Measurements from ENCODE around the gene FRMD5.
A peak's percentile ranks its signal among the peaks of the same experiment; 100 is the strongest.

FRMD5 gene

DNA sequence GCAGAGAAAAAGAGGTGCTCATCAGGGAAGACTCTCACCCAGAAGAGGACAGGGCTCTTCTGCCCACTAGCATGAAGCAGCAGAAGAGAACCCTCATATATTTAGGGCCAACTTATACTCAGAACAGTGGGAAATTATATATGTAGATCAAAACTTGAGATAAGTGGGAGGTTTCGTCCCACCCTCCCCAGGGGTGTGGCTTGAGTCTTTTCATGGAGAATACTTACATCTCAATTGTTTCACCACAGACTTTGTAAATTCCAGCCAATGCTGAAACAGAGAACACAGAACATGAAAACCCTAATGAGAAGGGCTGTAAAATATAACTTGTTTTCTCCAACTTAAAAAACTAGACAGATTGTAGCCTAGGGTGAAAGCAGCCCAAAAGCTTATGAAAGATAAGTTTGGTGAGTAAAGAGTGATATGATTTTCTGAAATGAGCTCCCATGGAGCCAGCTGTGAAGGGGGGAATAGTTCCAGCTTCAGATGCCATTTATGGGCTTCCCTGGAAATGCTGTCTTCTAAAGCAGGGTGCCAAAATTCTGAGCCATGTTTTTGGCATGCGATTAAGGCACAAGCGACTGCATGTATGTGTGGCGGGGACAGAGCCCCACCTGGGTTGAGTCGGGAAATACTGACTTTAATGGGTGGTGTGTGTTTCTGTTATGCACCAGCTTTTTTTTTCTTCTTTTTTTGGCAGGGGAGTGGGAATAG is 275.4 kb downstream of the FRMD5 start:
- H3K4me3 ChIP-seq (ENCODE audit: control insufficient read depth, low read depth, low read length) = no peak overlapping the region
- TF ChIP-seq, protein P1, sequence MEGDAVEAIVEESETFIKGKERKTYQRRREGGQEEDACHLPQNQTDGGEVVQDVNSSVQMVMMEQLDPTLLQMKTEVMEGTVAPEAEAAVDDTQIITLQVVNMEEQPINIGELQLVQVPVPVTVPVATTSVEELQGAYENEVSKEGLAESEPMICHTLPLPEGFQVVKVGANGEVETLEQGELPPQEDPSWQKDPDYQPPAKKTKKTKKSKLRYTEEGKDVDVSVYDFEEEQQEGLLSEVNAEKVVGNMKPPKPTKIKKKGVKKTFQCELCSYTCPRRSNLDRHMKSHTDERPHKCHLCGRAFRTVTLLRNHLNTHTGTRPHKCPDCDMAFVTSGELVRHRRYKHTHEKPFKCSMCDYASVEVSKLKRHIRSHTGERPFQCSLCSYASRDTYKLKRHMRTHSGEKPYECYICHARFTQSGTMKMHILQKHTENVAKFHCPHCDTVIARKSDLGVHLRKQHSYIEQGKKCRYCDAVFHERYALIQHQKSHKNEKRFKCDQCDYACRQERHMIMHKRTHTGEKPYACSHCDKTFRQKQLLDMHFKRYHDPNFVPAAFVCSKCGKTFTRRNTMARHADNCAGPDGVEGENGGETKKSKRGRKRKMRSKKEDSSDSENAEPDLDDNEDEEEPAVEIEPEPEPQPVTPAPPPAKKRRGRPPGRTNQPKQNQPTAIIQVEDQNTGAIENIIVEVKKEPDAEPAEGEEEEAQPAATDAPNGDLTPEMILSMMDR (IDR thresholded peaks at IDR 0.05; ENCODE audit: control insufficient read depth, insufficient read depth, low read depth, low read length, missing control alignments) = no peak
- DNase-seq (ENCODE audit: low read depth) = no peak

GRCh38 chr15:43918717-43919116 is 276.4 kb downstream of the FRMD5 start:
- no peak overlapping the region for H3K4me3 ChIP-seq (ENCODE audit: control insufficient read depth, low read depth, low read length)
- TF ChIP-seq, protein P1 (IDR thresholded peaks at IDR 0.05; ENCODE audit: control insufficient read depth, insufficient read depth, low read depth, low read length, missing control alignments) = no peak
- DNase-seq (ENCODE audit: low read depth) = no peak

GRCh38 chr15:43916326-43916660 is 278.8 kb downstream of the FRMD5 start:
- TF ChIP-seq, protein P1 (IDR thresholded peaks at IDR 0.05; ENCODE audit: control insufficient read depth, insufficient read depth, low read depth, low read length, missing control alignments) = no peak
- H3K4me3 ChIP-seq (ENCODE audit: control insufficient read depth, low read depth, low read length) = no peak overlapping the region
- DNase-seq (ENCODE audit: low read depth) = no peak

DNA sequence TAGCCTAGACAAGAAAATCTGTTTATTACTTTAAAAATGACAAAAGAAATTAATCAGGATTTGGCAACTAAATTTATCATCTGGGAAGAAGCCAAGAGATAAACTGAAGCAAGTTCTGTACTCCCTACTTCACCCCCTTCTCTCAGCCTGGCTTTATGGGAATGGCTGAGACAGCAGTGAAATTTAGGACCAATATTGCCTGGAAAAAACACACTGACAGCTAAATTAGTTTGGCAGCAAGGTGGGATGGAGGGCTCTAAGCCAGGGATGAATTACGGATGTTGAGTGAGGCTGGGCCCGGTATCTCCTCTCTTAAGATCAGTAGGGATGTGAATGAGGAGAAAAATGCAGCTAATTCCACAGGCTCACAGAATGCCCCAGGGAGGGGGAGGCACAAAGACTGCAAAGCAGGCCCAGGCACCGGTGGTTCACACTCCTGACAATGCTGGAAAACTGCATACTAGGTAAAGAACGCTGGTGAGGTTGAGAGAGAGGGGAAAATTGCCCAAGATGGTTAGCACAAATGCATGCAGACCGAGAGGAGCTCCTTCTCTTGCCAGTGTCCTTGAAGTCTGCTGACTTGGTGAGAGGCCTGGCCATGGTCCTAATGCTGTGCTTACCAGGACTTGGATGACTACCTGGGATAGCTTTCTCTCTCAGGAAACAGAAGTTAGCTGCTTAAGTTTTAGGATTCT is 279.3 kb downstream of the FRMD5 start:
- no peak overlapping the region for H3K4me3 ChIP-seq (ENCODE audit: control insufficient read depth, low read depth, low read length)
- TF ChIP-seq, protein P1 (IDR thresholded peaks at IDR 0.05; ENCODE audit: control insufficient read depth, insufficient read depth, low read depth, low read length, missing control alignments) = no peak
- DNase-seq (ENCODE audit: low read depth) = no peak

GRCh38 chr15:43913941-43914340 is 281.1 kb downstream of the FRMD5 start:
- no peak overlapping the region for H3K4me3 ChIP-seq (ENCODE audit: control insufficient read depth, low read depth, low read length)
- DNase-seq (ENCODE audit: low read depth) = no peak
- TF ChIP-seq, protein P1 (IDR thresholded peaks at IDR 0.05; ENCODE audit: control insufficient read depth, insufficient read depth, low read depth, low read length, missing control alignments) = no peak

GRCh38 chr15:43913026-43913780 is 281.9 kb downstream of the FRMD5 start:
- DNase-seq (ENCODE audit: low read depth) = peak; percentile 92
- no peak overlapping the region for H3K4me3 ChIP-seq (ENCODE audit: control insufficient read depth, low read depth, low read length)
- TF ChIP-seq, protein P1 (IDR thresholded peaks at IDR 0.05; ENCODE audit: control insufficient read depth, insufficient read depth, low read depth, low read length, missing control alignments) = no peak
